Mesodermal cell (in vitro differentiated cells): ENCODE data around the gene LITAF.
A peak's percentile ranks its signal among the peaks of the same experiment; 100 is the strongest.
"Not testable (repeated sequence)": the region's sequence is repeated elsewhere in the genome, so short reads cannot be mapped to it uniquely, and the experiment has no call there.

Experiments
- H3K27ac ChIP-seq: 2 replicates; pipeline ENCODE4 v1.7.0; 2013; ENCODE audit warnings: mild to moderate bottlenecking, low read depth, low read length, moderate library complexity; ENCODE audit not compliant: severe bottlenecking
- H3K36me3 ChIP-seq: 2 replicates; pipeline ENCODE4 v1.7.1; 2013; ENCODE audit warnings: mild to moderate bottlenecking, low read length, moderate library complexity; ENCODE audit not compliant: control insufficient read depth, insufficient read depth
- H3K4me1 ChIP-seq: one replicate; pipeline ENCODE4 v1.7.1; 2013; ENCODE audit warnings: mild to moderate bottlenecking, low read length; ENCODE audit not compliant: insufficient read depth, control insufficient read depth, poor library complexity, severe bottlenecking
- H3K4me3 ChIP-seq: 2 replicates; pipeline ENCODE4 v1.7.0; 2013; ENCODE audit warnings: low read length, control low read depth, mild to moderate bottlenecking; ENCODE audit not compliant: insufficient read depth, poor library complexity, severe bottlenecking; ENCODE audit errors: extremely low read depth
- H3K9me3 ChIP-seq: 2 replicates; pipeline ENCODE4 v1.7.1; 2013; ENCODE audit warnings: mild to moderate bottlenecking, low read length, moderate library complexity; ENCODE audit not compliant: control insufficient read depth
- WGBS, 2 experiments: methylation state at CpG; one replicate each; pipeline ENCODE4 v1.1.5; 2013; ENCODE audit warnings: missing lambda C conversion rate in 2 of 2; ENCODE audit not compliant: insufficient coverage in 2 of 2; 5-methylcytosine and 5-hydroxymethylcytosine counted together

Gene LITAF

GRCh38 chr16:11610121-11610505, 23.4 kb upstream of the LITAF start:
- Histone ChIP-seq H3K27ac (peak overlapping the region; percentile 57), H3K4me1 (peaks cover 20% of the 10 kb centered on the region), H3K9me3 (no peaks in the 10 kb centered on the region), H3K36me3 (no peaks in the 10 kb centered on the region), H3K4me3 (no peak overlapping the region)
- WGBS, 2 experiments = 87 to 93% methylated on average over 3 to 9 of the region's 9 CpGs

GRCh38 chr16:11609474-11610120, 22.9 kb upstream of the LITAF start:
- no peaks in the 10 kb centered on the region for H3K36me3 ChIP-seq
- H3K4me3 ChIP-seq = no peak overlapping the region
- 73 to 85% methylated on average over 14 of the region's 14 CpGs for WGBS, 2 experiments
- no peaks in the 10 kb centered on the region for H3K9me3 ChIP-seq
- peak overlapping the region; percentile 16 for H3K27ac ChIP-seq
- peaks cover 15% of the 10 kb centered on the region for H3K4me1 ChIP-seq

GRCh38 chr16:11605891-11606290, 19.2 kb upstream of the LITAF start:
- H3K9me3 ChIP-seq = no peaks in the 10 kb centered on the region
- H3K4me3 ChIP-seq = no peak overlapping the region
- H3K4me1 ChIP-seq = peaks cover 4% of the 10 kb centered on the region
- 94 to 100% methylated on average over 2 of the region's 5 CpGs for WGBS, 2 experiments
- H3K27ac ChIP-seq = no peak overlapping the region
- no peaks in the 10 kb centered on the region for H3K36me3 ChIP-seq

GRCh38 chr16:11605564-11605886, 18.8 kb upstream of the LITAF start:
- Histone ChIP-seq H3K36me3 (no peaks in the 10 kb centered on the region), H3K9me3 (no peaks in the 10 kb centered on the region), H3K4me3 (no peak overlapping the region), H3K27ac (no peak overlapping the region), H3K4me1 (peaks cover 4% of the 10 kb centered on the region)
- 84 to 89% methylated on average over 5 to 6 of the region's 8 CpGs for WGBS, 2 experiments

- Histone ChIP-seq H3K36me3 (no peaks in the 10 kb centered on the region), H3K27ac (no peak overlapping the region), H3K4me1 (peaks cover 4% of the 10 kb centered on the region), H3K4me3 (no peak overlapping the region), H3K9me3 (no peaks in the 10 kb centered on the region)
- 92 to 93% methylated on average over 17 of the region's 21 CpGs for WGBS, 2 experiments
Measured at GRCh38 chr16:11604783-11605563, 18.3 kb upstream of the LITAF start.

GRCh38 chr16:11604296-11604695, 17.6 kb upstream of the LITAF start:
- not testable (repeated sequence) for H3K4me3 ChIP-seq, H3K36me3 ChIP-seq, H3K27ac ChIP-seq, H3K4me1 ChIP-seq, H3K9me3 ChIP-seq
- WGBS, 2 experiments = 93 to 96% methylated on average over 2 of the region's 4 CpGs

GRCh38 chr16:11603331-11603750, 16.6 kb upstream of the LITAF start:
- peak overlapping the region; percentile 57 for H3K27ac ChIP-seq
- WGBS, 2 experiments = 14 to 28% methylated on average over 10 to 12 of the region's 12 CpGs
- H3K4me3 ChIP-seq = no peak overlapping the region
- peaks cover 4% of the 10 kb centered on the region for H3K4me1 ChIP-seq
- no peaks in the 10 kb centered on the region for H3K36me3 ChIP-seq
- no peaks in the 10 kb centered on the region for H3K9me3 ChIP-seq

- Histone ChIP-seq H3K4me1 (peaks cover 7% of the 10 kb centered on the region), H3K36me3 (no peaks in the 10 kb centered on the region), H3K4me3 (no peak overlapping the region), H3K9me3 (no peaks in the 10 kb centered on the region), H3K27ac (no peak overlapping the region)
- 89 to 90% methylated on average over 5 to 6 of the region's 7 CpGs for WGBS, 2 experiments
Measured at GRCh38 chr16:11602321-11602720, 15.6 kb upstream of the LITAF start.

- Histone ChIP-seq H3K36me3 (no peaks in the 10 kb centered on the region), H3K27ac (no peak overlapping the region), H3K4me3 (no peak overlapping the region), H3K4me1 (peaks cover 11% of the 10 kb centered on the region), H3K9me3 (no peaks in the 10 kb centered on the region)
- 88 to 91% methylated on average over 1 to 6 of the region's 8 CpGs for WGBS, 2 experiments
Measured at GRCh38 chr16:11601911-11602310, 15.2 kb upstream of the LITAF start.

- Histone ChIP-seq H3K4me1 (peaks cover 11% of the 10 kb centered on the region), H3K27ac (no peak overlapping the region), H3K36me3 (no peaks in the 10 kb centered on the region), H3K4me3 (no peak overlapping the region), H3K9me3 (no peaks in the 10 kb centered on the region)
- 86 to 96% methylated on average over 8 of the region's 8 CpGs for WGBS, 2 experiments
Measured at GRCh38 chr16:11601425-11601824, 14.7 kb upstream of the LITAF start.

GRCh38 chr16:11599579-11599978, 12.9 kb upstream of the LITAF start:
- WGBS, 2 experiments = 94 to 96% methylated on average over 3 to 4 of the region's 4 CpGs
- no peak overlapping the region for H3K4me3 ChIP-seq
- H3K9me3 ChIP-seq = no peaks in the 10 kb centered on the region
- H3K27ac ChIP-seq = no peak overlapping the region
- no peaks in the 10 kb centered on the region for H3K36me3 ChIP-seq
- H3K4me1 ChIP-seq = peaks cover 17% of the 10 kb centered on the region
